PC-9 (cell line): ENCODE measurements around the gene GDE1. TPM values are rescaled to one million over a fixed set of nuclear protein-coding genes. Genes with fewer than 3 reads are reported as not detected.
A peak's percentile ranks its signal among the peaks of the same experiment; 100 is the strongest.

ENCODE experiments used
- Bru-seq: library from RNA; stranded (reverse); fragments of 400-500 nt; gene quantifications from one replicate; lab custom pipeline; 2021; lab: Mats Ljungman, UMichigan
- BruChase-seq, 2 experiments: library from RNA; stranded (reverse); fragments of 400-500 nt; gene quantifications; one replicate each; lab custom pipeline; 2021; lab: Mats Ljungman, UMichigan
- BruUV-seq: library from RNA; stranded (reverse); fragments of 400-500 nt; replicated peaks from 2 replicates; lab custom pipeline; 2021; lab: Mats Ljungman, UMichigan
- CTCF ChIA-PET: fragments of 300-600 bp; sonication (Branson Sonifier 250); formaldehyde crosslinking; loops from one replicate; lab custom pipeline; 2022; ENCODE audit warnings: antibody characterized with exemption; lab: Charles Lee
- POLR2A ChIA-PET: fragments of 300-600 bp; sonication (Branson Sonifier 250); formaldehyde crosslinking; loops from one replicate; lab custom pipeline; 2022; ENCODE audit warnings: antibody characterized with exemption; ENCODE audit not compliant: unreplicated experiment; lab: Charles Lee
- DNase-seq, 2 experiments: peaks; one replicate each; pipeline versions ENCODE4 v3.0.0 to v3.0.0-alpha.2; 2015 to 2022; ENCODE audit warnings: mixed read lengths in 1 of 2
- H2AFZ ChIP-seq: fragments of 200-600 bp; sonication (generic); 2 replicates; pipeline ENCODE4 v1.8.1; 2017; ENCODE audit warnings: antibody characterized with exemption
- H3F3A ChIP-seq: fragments of 200-600 bp; sonication (generic); 2 replicates; pipeline ENCODE4 v1.8.1; 2017; ENCODE audit warnings: antibody characterized with exemption, mild to moderate bottlenecking, low read depth; ENCODE audit not compliant: insufficient read depth
- H3K27ac ChIP-seq: fragments of 200-600 bp; sonication (generic); 2 replicates; pipeline ENCODE4 v1.6.1; 2016; ENCODE audit warnings: mixed run types
- H3K27me3 ChIP-seq: fragments of 200-600 bp; sonication (generic); 2 replicates; pipeline ENCODE4 v1.6.1; 2016; ENCODE audit warnings: low read depth, mixed run types; ENCODE audit not compliant: insufficient read depth
- H3K36me3 ChIP-seq: fragments of 200-600 bp; sonication (generic); 2 replicates; pipeline ENCODE4 v1.6.1; 2016; ENCODE audit warnings: low read depth, mixed run types
- H3K4me1 ChIP-seq: fragments of 200-600 bp; sonication (generic); replicated peaks from 2 replicates; pipeline ENCODE4 v1.6.1; 2016; ENCODE audit warnings: mixed run types; ENCODE audit not compliant: insufficient read depth
- H3K4me2 ChIP-seq: fragments of 200-600 bp; sonication (generic); 2 replicates; pipeline ENCODE4 v1.6.1; 2017; ENCODE audit warnings: mixed run types
- H3K4me3 ChIP-seq: fragments of 200-600 bp; sonication (generic); 2 replicates; pipeline ENCODE4 v1.6.1; 2016; ENCODE audit warnings: mixed run types
- H3K79me2 ChIP-seq: fragments of 200-600 bp; sonication (generic); 2 replicates; pipeline ENCODE4 v1.6.1; 2017; ENCODE audit warnings: low read depth, mixed run types
- H3K9me2 ChIP-seq: fragments of 200-600 bp; sonication (generic); 2 replicates; pipeline ENCODE4 v1.8.1; 2017; ENCODE audit warnings: mild to moderate bottlenecking; ENCODE audit not compliant: insufficient read depth
- H3K9me3 ChIP-seq: fragments of 200-600 bp; sonication (generic); 2 replicates; pipeline ENCODE4 v1.8.1; 2016; ENCODE audit warnings: low read depth; ENCODE audit not compliant: insufficient read depth
- H4K20me1 ChIP-seq: fragments of 200-600 bp; sonication (generic); 2 replicates; pipeline ENCODE4 v1.8.1; 2017; ENCODE audit not compliant: insufficient read depth
- CTCF ChIP-seq: fragments of 200-600 bp; sonication (generic); conservative IDR thresholded peaks from 2 replicates; pipeline ENCODE4 v1.6.1; 2017; ENCODE audit warnings: mixed run types, antibody characterized with exemption, mild to moderate bottlenecking, moderate library complexity
- EZH2 ChIP-seq: fragments of 200-600 bp; sonication (generic); IDR thresholded peaks from 2 replicates; pipeline ENCODE4 v1.8.0; 2017; ENCODE audit warnings: antibody characterized with exemption, low read depth
- intact Hi-C: fragments of 100-400 bp; cut with micrococcal nuclease; formaldehyde crosslinking; loops from one replicate; pipeline ENCODE4 v1.10.0; 2022; ENCODE audit not compliant: unreplicated experiment
- long read RNA-seq: library from polyadenylated mRNA; stranded (forward); transcript quantifications from one replicate; pipeline ENCODE4 v2.0.0, GENCODE V29; 2022
- total RNA-seq: library from RNA; stranded (reverse); gene quantifications from 2 replicates; pipeline ENCODE4 v1.2.3, GENCODE V29; 2021

The GDE1 gene
- total RNA-seq (131 and 154 TPM in 2 replicates), Bru-seq, nascent RNA (percentile 92 among the genes with signal in this experiment), BruChase-seq, experiment 1, labeled RNA remaining after a 2-hour chase (percentile 91 among the genes with signal in this experiment), BruChase-seq, experiment 2, labeled RNA remaining after a 6-hour chase (percentile 97 among the genes with signal in this experiment)
- long read RNA-seq, transcript GDE1-201 (6 exons, 2,958 nt), result major isoform, 180 of 255 reads
- long read RNA-seq, transcript GDE1-203 (6 exons, 2,238 nt), result minor isoform, 21 of 255 reads
- long read RNA-seq, partial matches to known transcripts, result 4 of 255 reads
- long read RNA-seq, other reads (novel, unspliced or antisense), result 49 of 255 reads

- peak; percentile 75 to 96 for DNase-seq
- H3K27me3 ChIP-seq, result no peaks in the 10 kb centered on the region
- peaks cover 68% of the 10 kb centered on the region for H3K4me1 ChIP-seq
- H3K4me2 ChIP-seq, result peak within 1 kb of the TSS; percentile 83
- ChIA-PET CTCF (interaction anchor here (0.9 kb wide), 1 partner anchor 75 kb away, joined by 3 read pairs; no protein-coding TSS in a partner anchor), POLR2A (no interaction called here)
- TF ChIP-seq EZH2, result no peak
- TF ChIP-seq CTCF, result peak; percentile 46; the same call in 1 of the 2 replicates
- H3K36me3 ChIP-seq, result peaks cover 4% of the 10 kb centered on the region; the same call in 1 of the 2 replicates
- peak within 1 kb of the TSS; percentile 19 for H2AFZ ChIP-seq
- peaks cover 27% of the 10 kb centered on the region for H3F3A ChIP-seq
- H3K79me2 ChIP-seq, result peaks cover 74% of the 10 kb centered on the region
- H3K9me2 ChIP-seq, result no peaks in the 10 kb centered on the region
- no peaks in the 10 kb centered on the region for H4K20me1 ChIP-seq
- BruUV-seq, result no TSS peak
- no peaks in the 10 kb centered on the region for H3K9me3 ChIP-seq
- H3K4me3 ChIP-seq, result peak within 1 kb of the TSS; percentile 74
- intact Hi-C loops, result loop anchor here (1.0 to 10.0 kb wide), 7 partner anchors 16 to 721 kb away; partner anchors contain the start of genes ARL6IP1 and TMC7
- H3K27ac ChIP-seq, result peak within 1 kb of the TSS; percentile 76
These were observed at the start of gene GDE1 for GRCh38 chr16:19521471-19522396. Gene GDE1 (minus strand): TSS chr16:19522098. CDS start chr16:19521964, 134 bp downstream.

- no TSS peak for BruUV-seq
- ChIA-PET CTCF (no interaction called here), POLR2A (no interaction called here)
- no peaks in the 10 kb centered on the region for H3F3A ChIP-seq
- no peak overlapping the region for H3K4me2 ChIP-seq
- peaks cover 6% of the 10 kb centered on the region; the same call in 1 of the 2 replicates for H3K9me3 ChIP-seq
- no peak overlapping the region for H3K4me3 ChIP-seq
- no peaks in the 10 kb centered on the region for H4K20me1 ChIP-seq
- H3K79me2 ChIP-seq, result no peaks in the 10 kb centered on the region
- intact Hi-C loops, result no loop called here
- no peaks in the 10 kb centered on the region for H3K9me2 ChIP-seq
- no peaks in the 10 kb centered on the region for H3K4me1 ChIP-seq
- H3K27me3 ChIP-seq, result no peaks in the 10 kb centered on the region
- no peak overlapping the region for H3K27ac ChIP-seq
- DNase-seq, result no peak
- TF ChIP-seq CTCF (no peak), EZH2 (no peak)
- no peaks in the 10 kb centered on the region for H3K36me3 ChIP-seq
- no peak overlapping the region for H2AFZ ChIP-seq
These were observed 45.7 kb upstream of the GDE1 start for GRCh38 chr16:19567560-19567959.

GRCh38 chr16:19566362-19566761 lies 44.5 kb upstream of the GDE1 start:
- H3K4me1 ChIP-seq, result no peaks in the 10 kb centered on the region
- H3K27ac ChIP-seq, result no peak overlapping the region
- H4K20me1 ChIP-seq, result no peaks in the 10 kb centered on the region
- BruUV-seq, result no TSS peak
- H3K79me2 ChIP-seq, result no peaks in the 10 kb centered on the region
- no peak for DNase-seq
- TF ChIP-seq CTCF, result no peak
- TF ChIP-seq EZH2, result no peak
- H3K27me3 ChIP-seq, result no peaks in the 10 kb centered on the region
- no peak overlapping the region for H3K4me2 ChIP-seq
- POLR2A ChIA-PET, result no interaction called here
- no peaks in the 10 kb centered on the region for H3F3A ChIP-seq
- intact Hi-C loops, result no loop called here
- CTCF ChIA-PET, result no interaction called here
- H3K9me2 ChIP-seq, result no peaks in the 10 kb centered on the region
- peaks cover 6% of the 10 kb centered on the region; the same call in 1 of the 2 replicates for H3K9me3 ChIP-seq
- H3K4me3 ChIP-seq, result no peak overlapping the region
- no peak overlapping the region for H2AFZ ChIP-seq
- H3K36me3 ChIP-seq, result no peaks in the 10 kb centered on the region
